Suprapubic skin (tissue), 4 donors: ENCODE results near the gene DIAPH1. TPM values are rescaled to one million over a fixed set of nuclear protein-coding genes. Genes with fewer than 3 reads are reported as not detected.

Source experiments
- DNase-seq, 2 donors: peaks; one replicate each; pipeline ENCODE4 v3.0.0-alpha.2; 2019; ENCODE audit warnings: low spot score in 2 of 2
- H3K27ac ChIP-seq: fragments of 200-600 bp; sonication (generic); one replicate; pipeline ENCODE4 v1.5.1; 2019
- H3K27me3 ChIP-seq: fragments of 200-600 bp; sonication (generic); one replicate; pipeline ENCODE4 v1.5.1; 2019
- H3K36me3 ChIP-seq: fragments of 200-600 bp; sonication (generic); one replicate; pipeline ENCODE4 v1.5.1; 2019
- H3K4me1 ChIP-seq: fragments of 200-600 bp; sonication (generic); one replicate; pipeline ENCODE4 v1.5.1; 2019
- H3K4me3 ChIP-seq: fragments of 200-600 bp; sonication (generic); one replicate; pipeline ENCODE4 v1.5.1; 2019; ENCODE audit warnings: mild to moderate bottlenecking
- H3K9me3 ChIP-seq: fragments of 200-600 bp; sonication (generic); one replicate; pipeline ENCODE4 v1.5.1; 2019
- EP300 ChIP-seq: sonication (generic); formaldehyde crosslinking; IDR thresholded peaks from one replicate; pipeline ENCODE4 v1.6.1; 2017; ENCODE audit warnings: antibody characterized with exemption
- POLR2A ChIP-seq, 2 donors: fragments of 450-650 bp; IDR thresholded peaks; one replicate each; pipeline ENCODE4 v1.6.1; 2017; ENCODE audit warnings: antibody characterized with exemption in 2 of 2, mild to moderate bottlenecking in 2 of 2, moderate library complexity in 2 of 2
- POLR2AphosphoS5 ChIP-seq, 3 donors: sonication (generic); formaldehyde crosslinking; IDR thresholded peaks; one replicate each; pipeline ENCODE4 v1.6.1; 2017; ENCODE audit warnings: antibody characterized with exemption in 3 of 3
- WGBS: methylation state at CpG from one replicate; pipeline ENCODE4 v1.1.5; 2018; 5-methylcytosine and 5-hydroxymethylcytosine counted together
- total RNA-seq, 4 donors: library from RNA; depleted of rRNA; stranded (reverse); fragments of >200 nt; gene quantifications; one replicate each; pipeline ENCODE4 v1.1.0, GENCODE V29; 2016
- TF ChIP-seq, protein P1 (sequence below), 2 donors: fragments of 200-600 bp in 1 of 2; fragments of 450-650 bp in 1 of 2; sonication (generic) in 1 of 2; IDR thresholded peaks; one replicate each; pipeline ENCODE4 v1.5.1; 2016 to 2019; ENCODE audit warnings: antibody characterized with exemption in 2 of 2, mild to moderate bottlenecking in 1 of 2, moderate library complexity in 1 of 2

The DIAPH1 gene
- total RNA-seq, 4 donors from 2014 or later: 83.0 to 115 (median 95.1) TPM

DNA sequence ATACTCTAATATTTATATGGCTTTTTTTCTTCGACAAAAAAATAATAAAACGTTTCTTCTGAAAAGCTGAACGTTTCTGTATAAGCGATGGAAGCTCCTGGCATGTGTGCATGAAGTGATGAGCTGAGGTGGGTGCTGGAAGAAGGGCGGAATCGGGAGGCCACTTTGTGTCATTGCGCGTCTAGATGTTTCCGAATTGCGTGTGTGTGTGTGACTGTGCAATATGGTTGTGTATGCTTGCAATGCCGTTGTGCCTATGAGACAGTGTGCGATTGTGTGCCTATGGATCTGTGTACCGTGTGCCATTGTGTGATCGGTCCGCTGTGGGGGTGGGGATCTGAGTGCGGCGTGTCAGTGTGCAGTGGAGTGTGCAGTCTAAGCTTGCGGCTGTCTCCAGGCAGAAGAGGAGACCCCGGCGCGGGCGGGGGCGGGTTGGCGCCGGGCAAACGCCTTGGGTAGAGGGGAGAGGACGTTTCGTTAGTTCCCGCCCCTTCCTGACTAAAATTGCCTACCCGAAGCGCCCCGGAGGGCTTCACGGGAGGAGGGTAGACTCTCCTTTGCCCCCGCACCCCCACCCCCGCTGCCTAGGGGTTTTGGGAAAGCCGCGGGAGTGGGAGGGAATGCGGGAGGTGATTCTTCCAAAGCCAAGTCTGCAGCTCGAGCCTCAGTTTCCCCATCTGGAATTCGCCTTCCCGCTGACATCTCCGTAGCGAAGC, 105.7 kb downstream of the DIAPH1 start:
- no peaks in the 10 kb centered on the region for H3K27me3 ChIP-seq
- peak overlapping the region; percentile 57 for H3K4me3 ChIP-seq
- H3K9me3 ChIP-seq: no peaks in the 10 kb centered on the region
- no peak for DNase-seq
- TF ChIP-seq POLR2AphosphoS5 (IDR thresholded peaks at IDR 0.05): no peak
- TF ChIP-seq, protein P1, sequence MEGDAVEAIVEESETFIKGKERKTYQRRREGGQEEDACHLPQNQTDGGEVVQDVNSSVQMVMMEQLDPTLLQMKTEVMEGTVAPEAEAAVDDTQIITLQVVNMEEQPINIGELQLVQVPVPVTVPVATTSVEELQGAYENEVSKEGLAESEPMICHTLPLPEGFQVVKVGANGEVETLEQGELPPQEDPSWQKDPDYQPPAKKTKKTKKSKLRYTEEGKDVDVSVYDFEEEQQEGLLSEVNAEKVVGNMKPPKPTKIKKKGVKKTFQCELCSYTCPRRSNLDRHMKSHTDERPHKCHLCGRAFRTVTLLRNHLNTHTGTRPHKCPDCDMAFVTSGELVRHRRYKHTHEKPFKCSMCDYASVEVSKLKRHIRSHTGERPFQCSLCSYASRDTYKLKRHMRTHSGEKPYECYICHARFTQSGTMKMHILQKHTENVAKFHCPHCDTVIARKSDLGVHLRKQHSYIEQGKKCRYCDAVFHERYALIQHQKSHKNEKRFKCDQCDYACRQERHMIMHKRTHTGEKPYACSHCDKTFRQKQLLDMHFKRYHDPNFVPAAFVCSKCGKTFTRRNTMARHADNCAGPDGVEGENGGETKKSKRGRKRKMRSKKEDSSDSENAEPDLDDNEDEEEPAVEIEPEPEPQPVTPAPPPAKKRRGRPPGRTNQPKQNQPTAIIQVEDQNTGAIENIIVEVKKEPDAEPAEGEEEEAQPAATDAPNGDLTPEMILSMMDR (IDR thresholded peaks at IDR 0.05): no peak
- no peak for TF ChIP-seq EP300
- no peak for TF ChIP-seq POLR2A (IDR thresholded peaks at IDR 0.05)
- peak overlapping the region; percentile 93 for H3K27ac ChIP-seq
- 4% methylated on average over 31 of the region's 43 CpGs for WGBS
- peaks cover 38% of the 10 kb centered on the region for H3K36me3 ChIP-seq
- peaks cover 74% of the 10 kb centered on the region for H3K4me1 ChIP-seq

DNA sequence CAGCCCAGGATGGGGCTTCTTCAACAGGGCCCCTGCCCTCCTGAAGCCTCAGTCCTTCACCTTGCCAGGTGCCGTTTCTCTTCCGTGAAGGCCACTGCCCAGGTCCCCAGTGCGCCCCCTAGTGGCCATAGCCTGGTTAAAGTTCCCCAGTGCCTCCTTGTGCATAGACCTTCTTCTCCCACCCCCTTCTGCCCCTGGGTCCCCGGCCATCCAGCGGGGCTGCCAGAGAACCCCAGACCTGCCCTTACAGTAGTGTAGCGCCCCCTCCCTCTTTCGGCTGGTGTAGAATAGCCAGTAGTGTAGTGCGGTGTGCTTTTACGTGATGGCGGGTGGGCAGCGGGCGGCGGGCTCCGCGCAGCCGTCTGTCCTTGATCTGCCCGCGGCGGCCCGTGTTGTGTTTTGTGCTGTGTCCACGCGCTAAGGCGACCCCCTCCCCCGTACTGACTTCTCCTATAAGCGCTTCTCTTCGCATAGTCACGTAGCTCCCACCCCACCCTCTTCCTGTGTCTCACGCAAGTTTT, 106.3 kb downstream of the DIAPH1 start:
- no peak for TF ChIP-seq POLR2A (IDR thresholded peaks at IDR 0.05)
- TF ChIP-seq, protein P1 (IDR thresholded peaks at IDR 0.05): peak; percentile 66 to 83
- TF ChIP-seq POLR2AphosphoS5 (IDR thresholded peaks at IDR 0.05): peak in 1 of 3 donors; percentile 30
- TF ChIP-seq EP300: no peak
- DNase-seq: peak; percentile 93 to 95
- Histone ChIP-seq H3K9me3 (no peaks in the 10 kb centered on the region), H3K4me1 (peaks cover 80% of the 10 kb centered on the region), H3K36me3 (peaks cover 42% of the 10 kb centered on the region), H3K27ac (peak overlapping the region; percentile 93), H3K27me3 (no peaks in the 10 kb centered on the region), H3K4me3 (peak overlapping the region; percentile 57)
- 7% methylated on average over 23 of the region's 28 CpGs for WGBS

DNA sequence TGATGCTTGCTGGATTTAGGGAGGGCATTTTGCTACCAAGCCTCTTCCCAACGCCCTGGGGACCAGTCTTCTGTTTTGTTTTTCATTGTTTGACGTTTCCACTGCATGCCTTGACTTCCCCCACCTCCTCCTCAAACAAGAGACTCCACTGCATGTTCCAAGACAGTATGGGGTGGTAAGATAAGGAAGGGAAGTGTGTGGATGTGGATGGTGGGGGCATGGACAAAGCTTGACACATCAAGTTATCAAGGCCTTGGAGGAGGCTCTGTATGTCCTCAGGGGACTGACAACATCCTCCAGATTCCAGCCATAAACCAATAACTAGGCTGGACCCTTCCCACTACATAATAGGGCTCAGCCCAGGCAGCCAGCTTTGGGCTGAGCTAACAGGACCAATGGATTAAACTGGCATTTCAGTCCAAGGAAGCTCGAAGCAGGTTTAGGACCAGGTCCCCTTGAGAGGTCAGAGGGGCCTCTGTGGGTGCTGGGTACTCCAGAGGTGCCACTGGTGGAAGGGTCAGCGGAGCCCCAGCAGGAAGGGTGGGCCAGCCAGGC, 107.0 kb downstream of the DIAPH1 start:
- Histone ChIP-seq H3K4me1 (peaks cover 79% of the 10 kb centered on the region), H3K36me3 (peaks cover 37% of the 10 kb centered on the region), H3K9me3 (no peaks in the 10 kb centered on the region), H3K27ac (peak overlapping the region; percentile 93), H3K27me3 (no peaks in the 10 kb centered on the region), H3K4me3 (no peak overlapping the region)
- no peak for DNase-seq
- WGBS: 68% methylated on average over 4 of the region's 4 CpGs
- TF ChIP-seq, protein P1 (IDR thresholded peaks at IDR 0.05): no peak

DNA sequence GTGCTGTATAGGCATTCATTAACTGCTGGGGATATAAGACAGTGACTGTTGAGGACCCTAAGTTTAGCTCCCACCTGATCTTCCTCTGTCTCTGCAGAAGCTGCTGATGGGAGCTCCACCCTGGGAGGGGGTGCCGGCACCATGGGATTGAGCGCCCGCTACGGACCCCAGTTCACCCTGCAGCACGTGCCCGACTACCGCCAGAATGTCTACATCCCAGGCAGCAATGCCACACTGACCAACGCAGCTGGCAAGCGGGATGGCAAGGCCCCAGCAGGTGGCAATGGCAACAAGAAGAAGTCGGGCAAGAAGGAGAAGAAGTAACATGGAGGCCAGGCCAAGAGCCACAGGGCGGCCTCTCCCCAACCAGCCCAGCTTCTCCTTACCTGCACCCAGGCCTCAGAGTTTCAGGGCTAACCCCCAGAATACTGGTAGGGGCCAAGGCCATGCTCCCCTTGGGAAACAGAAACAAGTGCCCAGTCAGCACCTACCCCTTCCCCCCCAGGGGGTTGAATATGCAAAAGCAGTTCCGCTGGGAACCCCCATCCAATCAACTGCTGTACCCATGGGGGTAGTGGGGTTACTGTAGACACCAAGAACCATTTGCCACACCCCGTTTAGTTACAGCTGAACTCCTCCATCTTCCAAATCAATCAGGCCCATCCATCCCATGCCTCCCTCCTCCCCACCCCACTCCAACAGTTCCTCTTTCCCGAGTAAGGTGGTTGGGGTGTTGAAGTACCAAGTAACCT, 107.8 kb downstream of the DIAPH1 start:
- no peaks in the 10 kb centered on the region for H3K27me3 ChIP-seq
- no peaks in the 10 kb centered on the region for H3K9me3 ChIP-seq
- no peak overlapping the region for H3K4me3 ChIP-seq
- DNase-seq: no peak
- TF ChIP-seq EP300: no peak
- no peak for TF ChIP-seq POLR2AphosphoS5 (IDR thresholded peaks at IDR 0.05)
- no peak for TF ChIP-seq POLR2A (IDR thresholded peaks at IDR 0.05)
- TF ChIP-seq, protein P1 (IDR thresholded peaks at IDR 0.05): no peak
- peaks cover 35% of the 10 kb centered on the region for H3K36me3 ChIP-seq
- H3K4me1 ChIP-seq: peaks cover 73% of the 10 kb centered on the region
- 92% methylated on average over 14 of the region's 14 CpGs for WGBS
- H3K27ac ChIP-seq: no peak overlapping the region

DNA sequence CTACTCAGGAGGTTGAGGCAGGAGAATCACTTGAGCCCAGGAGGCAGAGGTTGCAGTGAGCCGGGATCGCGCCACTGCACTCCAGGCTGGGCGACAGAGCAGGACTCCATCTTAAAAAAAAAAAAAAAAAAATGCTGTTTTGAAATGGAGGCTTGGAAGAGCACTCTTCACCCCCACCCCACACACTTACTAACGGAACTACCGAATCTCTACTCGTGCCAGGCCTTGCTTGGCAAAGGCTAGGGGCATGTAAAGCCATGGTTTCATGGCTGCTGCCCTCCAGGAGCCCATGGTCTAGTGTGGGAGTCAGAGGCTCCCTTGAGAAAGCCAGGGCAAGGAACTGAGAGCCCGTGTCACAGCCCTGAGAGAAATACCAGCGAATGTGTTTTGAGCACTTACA, 108.6 kb downstream of the DIAPH1 start:
- no peaks in the 10 kb centered on the region for H3K9me3 ChIP-seq
- H3K4me1 ChIP-seq: peaks cover 65% of the 10 kb centered on the region
- no peak overlapping the region for H3K4me3 ChIP-seq
- no peaks in the 10 kb centered on the region for H3K27me3 ChIP-seq
- no peak for DNase-seq
- TF ChIP-seq POLR2A (IDR thresholded peaks at IDR 0.05): no peak
- TF ChIP-seq POLR2AphosphoS5 (IDR thresholded peaks at IDR 0.05): no peak
- no peak for TF ChIP-seq EP300
- peak overlapping the region; percentile 83 for H3K27ac ChIP-seq
- H3K36me3 ChIP-seq: peaks cover 38% of the 10 kb centered on the region
- WGBS: 79% methylated on average over 9 of the region's 9 CpGs
